Kidney epithelial cell (primary cell): Measurements from ENCODE around the gene TRIM46. TPM values are rescaled to one million over a fixed set of nuclear protein-coding genes. Genes with fewer than 3 reads are reported as not detected.

Source experiments
- DNase-seq: peaks from one replicate; pipeline ENCODE4 v3.0.0-alpha.2; 2010; ENCODE audit warnings: low read depth
- H3K27me3 ChIP-seq: 2 replicates; pipeline ENCODE4 v1.6.0; 2011; ENCODE audit warnings: low read length; ENCODE audit not compliant: control insufficient read depth, insufficient read depth
- H3K36me3 ChIP-seq: 2 replicates; pipeline ENCODE4 v1.5.1; 2011; ENCODE audit warnings: low read length; ENCODE audit not compliant: control insufficient read depth, insufficient read depth
- H3K4me3 ChIP-seq: 2 replicates; pipeline ENCODE4 v1.5.1; 2011; ENCODE audit warnings: low read depth, mild to moderate bottlenecking, control low read depth, low read length
- CTCF ChIP-seq: IDR thresholded peaks from 2 replicates; pipeline ENCODE4 v1.5.1; 2011; ENCODE audit warnings: mild to moderate bottlenecking, moderate library complexity, low read length, control low read depth, inconsistent platforms; ENCODE audit not compliant: insufficient read depth, poor library complexity, severe bottlenecking
- total RNA-seq: library from RNA; depleted of rRNA; stranded (reverse); fragments of >200 nt; gene quantifications from 2 replicates; pipeline ENCODE4 v1.2.3, GENCODE V29; 2015

The TRIM46 gene
- total RNA-seq, 1 donor from 2014 or later: 7.1 TPM

- Histone ChIP-seq H3K27me3 (no peaks in the 10 kb centered on the region), H3K4me3 (peak within 1 kb of the TSS; percentile 70), H3K36me3 (peaks cover 3% of the 10 kb centered on the region)
- no peak for TF ChIP-seq CTCF
- peak; percentile 78 for DNase-seq
Measured at GRCh38 chr1:155127105-155127966, 46.3 kb upstream of the TRIM46 start, which contains the start of gene EFNA1. EFNA1 (plus strand) TSS chr1:155127876; CDS start chr1:155127978, 102 bp downstream.

GRCh38 chr1:155127967-155128754, 45.5 kb upstream of the TRIM46 start:
- Histone ChIP-seq H3K36me3 (peaks cover 3% of the 10 kb centered on the region), H3K4me3 (peak overlapping the region; percentile 70), H3K27me3 (no peaks in the 10 kb centered on the region)
- DNase-seq: no peak
- no peak for TF ChIP-seq CTCF

GRCh38 chr1:155128755-155129473, 44.7 kb upstream of the TRIM46 start:
- no peak for DNase-seq
- no peak for TF ChIP-seq CTCF
- H3K4me3 ChIP-seq: peak overlapping the region; percentile 70
- H3K27me3 ChIP-seq: no peaks in the 10 kb centered on the region
- H3K36me3 ChIP-seq: peaks cover 6% of the 10 kb centered on the region

GRCh38 chr1:155130272-155131006, 43.2 kb upstream of the TRIM46 start:
- H3K27me3 ChIP-seq: no peaks in the 10 kb centered on the region
- H3K36me3 ChIP-seq: peaks cover 7% of the 10 kb centered on the region
- TF ChIP-seq CTCF: no peak
- DNase-seq: no peak
- H3K4me3 ChIP-seq: peak overlapping the region; percentile 70

GRCh38 chr1:155131285-155131684, 42.4 kb upstream of the TRIM46 start:
- no peak overlapping the region for H3K4me3 ChIP-seq
- no peak for DNase-seq
- H3K36me3 ChIP-seq: peaks cover 7% of the 10 kb centered on the region
- no peaks in the 10 kb centered on the region for H3K27me3 ChIP-seq
- no peak for TF ChIP-seq CTCF
